Astrocyte of the hippocampus (primary cell): Measurements from ENCODE around the gene FAM241A.
A peak's percentile ranks its signal among the peaks of the same experiment; 100 is the strongest.
"Not testable (repeated sequence)": the region's sequence is repeated elsewhere in the genome, so short reads cannot be mapped to it uniquely, and the experiment has no call there.

ENCODE experiments used
- DNase-seq: peaks from one replicate; pipeline ENCODE4 v3.0.0; 2011; ENCODE audit warnings: low read depth, low spot score

The FAM241A gene

DNA sequence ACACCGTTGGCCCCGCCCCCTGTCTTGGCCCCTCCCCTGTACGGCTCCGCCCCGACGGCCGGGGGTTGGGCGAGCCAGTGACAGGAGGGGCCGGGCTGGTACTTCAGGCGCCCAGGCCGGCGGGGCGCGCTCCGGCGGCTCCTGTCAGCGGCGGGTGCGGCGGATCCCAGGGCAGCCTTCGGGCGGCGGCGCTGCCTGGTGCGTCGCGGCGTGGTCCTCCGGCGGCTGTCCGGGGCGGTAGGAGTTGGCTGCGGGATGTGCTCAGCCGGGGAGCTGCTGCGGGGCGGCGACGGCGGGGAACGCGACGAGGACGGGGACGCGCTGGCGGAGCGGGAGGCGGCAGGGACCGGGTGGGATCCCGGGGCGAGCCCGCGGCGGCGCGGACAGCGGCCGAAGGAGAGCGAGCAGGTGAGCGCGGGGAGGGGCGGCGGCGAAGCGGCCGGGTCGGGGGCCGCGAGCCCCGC lies at the start of gene FAM241A:
TSS of gene FAM241A (plus strand) at position 129 of the 464 bp plus-strand sequence. CDS start at position 256, 127 bp downstream.
- peak; percentile 91 for DNase-seq

DNA sequence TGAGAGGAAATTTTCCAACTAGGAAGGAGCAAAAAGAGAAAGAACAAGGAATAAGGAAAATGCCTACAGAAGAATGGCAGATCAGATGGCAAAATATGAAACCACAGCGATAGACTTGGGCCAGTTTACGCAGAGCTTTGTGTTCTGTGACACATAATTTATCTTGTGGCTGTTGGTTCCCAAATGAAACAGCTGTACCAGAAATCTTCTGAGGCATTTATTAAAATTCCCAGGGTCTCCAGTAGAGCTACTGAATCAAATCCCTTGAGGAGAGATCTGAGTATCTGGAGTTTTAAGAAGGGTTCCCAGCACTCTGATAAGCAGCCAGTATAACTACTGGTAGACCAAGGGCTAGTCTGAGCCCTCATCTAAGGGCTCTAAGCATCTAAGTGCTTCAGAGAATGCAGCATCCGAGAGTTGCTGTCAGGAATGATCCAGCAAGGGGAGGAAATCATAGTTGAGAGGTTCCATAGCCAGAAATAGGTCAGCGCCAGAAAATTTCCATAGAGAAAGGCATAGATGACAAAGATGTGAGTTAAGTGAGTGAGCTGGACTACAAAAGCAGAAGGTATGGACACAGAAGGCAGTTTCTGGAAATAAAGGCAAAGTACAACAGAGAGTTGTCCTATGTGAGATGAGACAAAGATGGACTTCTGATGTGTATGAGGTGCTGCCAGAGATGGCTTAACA lies 46.3 kb upstream of the FAM241A start:
- no peak for DNase-seq

- peak; percentile 65 for DNase-seq
These were observed 45.5 kb upstream of the FAM241A start for GRCh38 chr4:112099701-112100297.

DNA sequence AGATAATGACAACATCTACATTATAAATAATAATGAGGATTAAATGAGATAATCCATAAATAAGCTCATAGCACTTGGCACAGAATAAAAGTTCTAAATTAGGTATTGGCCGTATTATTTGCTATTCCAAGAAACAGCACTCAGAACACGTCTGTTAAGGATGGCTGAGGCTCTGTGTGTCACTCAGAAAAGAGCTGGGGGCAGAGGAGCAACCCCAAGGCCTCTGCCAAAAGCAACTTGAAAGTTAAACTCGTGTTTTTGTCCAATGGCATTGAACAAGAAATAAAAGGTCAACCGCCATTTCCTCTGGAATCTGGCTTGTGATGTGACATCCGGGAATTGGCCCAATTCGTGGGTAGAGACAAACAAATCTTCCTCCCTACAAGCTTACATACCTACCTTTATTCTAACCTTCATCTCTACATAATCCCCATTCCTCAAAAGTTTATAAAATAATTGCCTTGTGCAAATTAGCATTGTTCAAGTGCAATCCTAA lies 42.3 kb upstream of the FAM241A start:
- DNase-seq = no peak

DNA sequence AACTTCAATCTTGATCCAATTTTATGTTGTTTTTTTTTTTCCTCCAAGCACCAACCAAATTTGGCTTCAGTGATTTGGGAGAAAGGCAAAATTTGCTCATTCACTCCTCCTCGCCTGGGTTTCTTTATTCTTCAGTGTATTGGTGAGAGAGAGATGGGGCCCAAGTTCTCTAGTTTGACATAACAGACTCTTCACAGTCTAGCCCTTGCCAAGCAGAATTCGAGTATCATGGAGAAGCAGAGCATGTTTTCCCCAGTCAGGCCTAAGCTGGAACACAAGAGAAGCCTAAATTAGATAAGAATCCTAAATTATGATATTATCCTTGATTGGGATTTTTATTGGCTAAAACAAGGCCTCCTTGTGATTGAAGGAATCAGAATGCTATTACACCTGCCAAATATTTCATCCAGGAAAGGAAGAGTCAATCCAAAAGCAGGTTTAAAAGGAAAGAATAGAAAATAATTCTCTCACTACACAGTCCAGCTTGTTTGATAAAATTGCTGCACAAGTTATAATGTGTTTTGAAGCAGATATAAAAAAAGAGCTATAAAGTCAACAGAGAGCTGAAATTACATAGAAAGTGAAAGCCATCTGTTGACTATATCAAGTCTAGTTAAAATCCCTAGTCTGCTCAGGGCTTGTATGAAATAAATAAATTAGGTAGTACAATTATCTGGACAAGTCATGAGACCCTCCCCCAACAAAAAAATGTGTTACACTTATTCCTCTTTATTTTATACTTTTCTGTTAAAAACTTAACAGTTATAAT lies 39.9 kb upstream of the FAM241A start:
- no peak for DNase-seq

- DNase-seq = peak; percentile 43
These were observed 35.7 kb upstream of the FAM241A start for GRCh38 chr4:112109360-112110058.

DNA sequence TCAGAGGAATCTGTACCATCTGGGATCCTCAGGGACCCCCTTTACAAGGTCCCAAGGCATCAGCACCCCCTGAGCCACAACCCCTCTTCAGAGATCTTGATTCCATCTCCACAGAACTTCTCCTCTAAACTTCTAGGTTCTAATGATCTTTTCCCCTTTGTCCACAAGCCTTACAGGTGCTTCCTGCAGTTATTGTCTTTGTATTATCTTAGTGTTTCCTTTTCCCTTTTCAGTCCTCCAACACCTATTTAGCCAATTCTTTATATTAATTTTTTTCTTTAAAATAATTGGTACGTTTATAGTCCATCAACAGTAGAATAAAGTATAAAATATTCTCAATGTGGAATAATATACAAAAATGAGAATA lies 35.2 kb upstream of the FAM241A start:
- DNase-seq = no peak

- DNase-seq = no peak
These were observed 33.9 kb upstream of the FAM241A start for GRCh38 chr4:112111306-112111705.

DNA sequence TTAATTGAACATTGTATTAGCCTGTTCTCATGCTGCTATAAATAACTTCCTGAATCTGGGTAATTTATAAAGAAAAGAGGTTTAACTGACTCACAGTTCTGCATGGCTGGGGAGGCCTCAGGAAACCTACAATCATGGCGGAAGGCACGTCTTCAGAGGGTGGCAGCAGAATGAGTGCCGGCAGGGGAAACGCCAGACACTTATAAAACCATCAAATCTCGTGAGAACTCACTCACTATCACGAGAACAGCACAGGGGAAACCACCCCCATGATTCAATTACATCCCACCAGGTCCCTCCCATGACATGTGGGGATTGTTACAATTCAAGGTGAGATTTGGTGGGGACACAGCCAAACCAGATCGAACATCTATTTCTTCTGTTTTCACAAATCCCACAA lies 33.2 kb upstream of the FAM241A start:
- not testable (repeated sequence) for DNase-seq

- no peak for DNase-seq
These were observed 32.6 kb upstream of the FAM241A start for GRCh38 chr4:112112590-112113170.

DNA sequence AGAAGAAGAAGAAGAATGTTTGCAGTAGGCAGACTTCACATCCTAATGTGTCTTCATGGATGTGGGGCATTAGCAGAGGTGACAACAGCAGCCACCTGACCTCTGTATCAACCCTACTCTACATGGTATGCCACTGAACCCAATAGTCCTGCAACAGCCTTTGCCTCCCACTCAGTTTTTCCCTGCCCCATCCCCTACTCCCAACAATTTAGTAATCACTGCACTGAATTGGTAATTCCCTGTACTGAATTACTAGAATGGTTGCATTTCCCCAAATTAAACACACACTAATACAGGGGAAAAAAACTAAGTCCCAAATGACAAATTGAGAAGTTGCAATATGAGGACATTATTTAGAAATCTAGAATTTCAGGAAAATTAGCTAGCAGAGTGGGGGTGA lies 31.4 kb upstream of the FAM241A start:
- no peak for DNase-seq

DNA sequence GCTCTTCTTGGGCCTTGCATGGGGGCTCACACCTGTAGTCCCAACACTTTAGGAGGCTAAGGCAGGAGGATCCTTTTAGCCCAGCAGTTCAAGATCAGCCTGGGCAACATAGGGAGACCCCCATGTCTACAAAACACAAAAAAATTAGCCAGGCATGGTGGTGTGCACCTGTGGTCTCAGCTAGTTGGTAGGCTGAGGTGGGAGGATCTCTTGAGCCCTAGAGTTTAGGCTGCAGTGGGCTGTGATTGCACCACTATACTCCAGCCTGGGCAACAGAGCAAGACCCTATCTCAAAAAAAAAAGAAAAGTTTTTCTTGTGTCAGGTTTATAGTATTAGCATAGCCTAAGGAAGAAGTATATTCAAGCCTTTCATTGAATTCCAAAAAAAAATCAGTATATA lies 30.8 kb upstream of the FAM241A start:
- no peak for DNase-seq

DNA sequence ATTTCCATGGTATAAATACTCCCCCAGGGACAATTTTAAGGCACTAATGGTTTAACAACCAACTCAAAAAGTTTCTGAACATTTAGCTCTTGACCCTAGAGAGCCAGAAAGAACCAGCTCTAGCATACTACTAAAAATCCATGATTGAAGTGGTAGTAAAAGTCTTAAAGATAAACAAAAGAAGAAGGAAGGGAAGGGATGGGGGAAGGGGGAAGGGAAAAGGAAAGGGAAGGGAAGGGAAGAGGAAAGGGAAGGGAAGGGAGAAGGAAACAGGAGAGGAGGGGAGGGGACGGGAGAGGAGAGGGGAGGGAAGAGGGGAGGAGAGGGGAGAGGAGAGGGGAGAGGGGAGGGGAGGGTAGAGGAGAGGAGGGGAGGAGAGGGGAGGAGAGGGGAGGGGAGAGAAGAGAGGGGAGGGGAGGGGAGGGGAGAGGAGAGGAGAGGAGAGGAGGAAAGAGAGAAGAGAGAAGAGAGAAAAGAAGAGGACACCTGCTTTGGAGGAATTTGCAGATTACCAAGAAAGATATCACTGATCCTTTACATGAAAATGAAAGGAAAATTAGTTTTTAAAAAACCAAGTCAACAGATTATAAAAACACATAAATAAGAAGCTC lies 26.4 kb upstream of the FAM241A start:
- DNase-seq = no peak

GRCh38 chr4:112119353-112119783 lies 25.9 kb upstream of the FAM241A start:
- DNase-seq = no peak

DNA sequence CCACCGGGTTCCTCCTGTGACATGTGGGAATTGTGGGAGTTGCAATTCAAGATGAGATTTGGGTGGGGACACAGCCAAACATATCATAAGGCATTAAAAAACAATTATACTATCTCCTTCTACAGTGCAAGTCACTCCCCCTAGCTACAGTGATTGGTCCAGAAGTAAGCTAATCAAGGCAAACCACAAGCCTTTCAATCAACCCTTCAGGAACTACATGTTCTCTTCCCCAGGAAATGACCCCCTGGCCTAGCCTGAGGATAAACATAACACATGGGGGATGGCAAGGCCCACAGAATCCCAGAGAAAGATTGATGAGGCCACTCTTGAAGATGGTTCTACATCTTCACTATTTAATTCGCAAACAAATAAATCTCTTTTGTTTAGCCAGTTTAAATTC lies 25.2 kb upstream of the FAM241A start:
- DNase-seq = no peak

GRCh38 chr4:112125416-112125815 lies 19.8 kb upstream of the FAM241A start:
- no peak for DNase-seq

GRCh38 chr4:112127048-112127637 lies 18.1 kb upstream of the FAM241A start:
- no peak for DNase-seq

- peak; percentile 60 for DNase-seq
These were observed 17.5 kb upstream of the FAM241A start for GRCh38 chr4:112127803-112128202.

DNA sequence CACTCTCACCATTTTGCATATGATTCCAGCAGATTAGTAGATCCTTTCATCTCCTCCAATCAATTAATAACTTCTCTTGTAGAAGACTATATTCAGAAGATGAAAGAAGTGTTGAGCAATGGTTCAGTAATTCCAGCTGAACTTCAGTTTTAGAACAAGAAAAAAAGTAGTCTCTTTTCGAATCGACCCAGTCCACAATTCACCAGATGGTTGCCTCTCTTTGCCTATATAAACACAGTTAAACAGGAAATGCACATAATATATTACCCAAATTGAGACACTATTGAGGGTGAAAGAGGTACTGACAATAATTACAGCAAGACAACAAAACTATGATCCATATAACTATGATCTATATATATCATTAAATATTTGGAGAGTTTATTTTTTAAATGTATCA lies 16.8 kb upstream of the FAM241A start:
- no peak for DNase-seq

DNA sequence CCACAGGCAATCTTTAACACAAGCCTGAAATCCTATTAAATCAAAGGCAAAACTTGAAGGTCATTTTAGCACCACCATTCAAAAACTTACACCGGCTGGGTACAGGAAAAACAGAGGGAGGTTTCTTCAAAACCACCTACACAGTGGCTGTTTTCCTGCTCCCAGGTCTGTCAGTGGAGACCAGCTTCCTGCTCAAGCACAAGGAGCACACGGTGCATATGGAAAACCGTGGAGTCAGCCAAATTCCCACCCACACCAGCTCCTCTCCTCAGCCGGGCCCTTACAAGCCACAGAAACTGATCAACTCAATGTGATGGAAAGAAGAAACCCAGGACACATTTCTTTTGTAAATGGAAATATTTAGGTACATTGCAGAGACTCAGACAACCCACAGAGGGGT lies 14.3 kb upstream of the FAM241A start:
- DNase-seq = peak; percentile 20

- DNase-seq = no peak
These were observed 8.7 kb upstream of the FAM241A start for GRCh38 chr4:112136551-112136950.
